Epidermal melanocyte (primary cell): ENCODE measurements around the gene MRPL52.
"Not testable (repeated sequence)": the region's sequence is repeated elsewhere in the genome, so short reads cannot be mapped to it uniquely, and the experiment has no call there.

Source experiments
- DNase-seq: peaks from one replicate; pipeline ENCODE4 v3.0.0; 2011; ENCODE audit warnings: low spot score; ENCODE audit not compliant: insufficient read length

MRPL52 gene

GRCh38 chr14:22829661-22830442 is at the start of gene MRPL52:
MRPL52 (plus strand) TSS chr14:22829887; CDS start chr14:22829913, 26 bp downstream.
- peak; percentile 88 for DNase-seq

DNA sequence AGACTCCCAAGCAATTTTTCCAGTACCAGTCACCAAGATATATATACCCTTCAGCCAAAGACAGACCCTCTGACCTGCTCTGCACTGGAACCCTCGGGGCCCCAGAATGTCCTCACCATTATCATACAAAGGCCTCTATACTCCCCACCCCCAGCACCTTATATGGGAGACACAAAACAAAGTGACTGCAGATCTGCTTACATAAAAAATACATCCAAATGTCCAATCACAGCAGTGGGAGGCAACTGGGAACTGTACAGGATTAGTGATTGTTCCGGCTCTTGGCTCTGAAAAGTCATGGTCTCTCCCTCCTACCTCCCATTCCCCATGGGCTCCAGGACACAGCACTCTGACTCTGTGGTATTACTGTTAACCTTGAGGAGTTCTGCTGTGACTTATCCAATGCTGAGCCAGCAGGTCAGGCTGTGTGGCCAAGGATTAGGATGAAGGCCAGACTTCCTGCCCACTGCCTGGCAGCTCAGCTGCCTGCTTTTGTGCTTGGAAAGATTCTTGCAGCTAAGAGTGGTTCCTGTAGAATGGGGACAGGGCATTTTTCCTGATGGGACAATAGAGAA is 49.5 kb upstream of the MRPL52 start:
- no peak for DNase-seq

DNA sequence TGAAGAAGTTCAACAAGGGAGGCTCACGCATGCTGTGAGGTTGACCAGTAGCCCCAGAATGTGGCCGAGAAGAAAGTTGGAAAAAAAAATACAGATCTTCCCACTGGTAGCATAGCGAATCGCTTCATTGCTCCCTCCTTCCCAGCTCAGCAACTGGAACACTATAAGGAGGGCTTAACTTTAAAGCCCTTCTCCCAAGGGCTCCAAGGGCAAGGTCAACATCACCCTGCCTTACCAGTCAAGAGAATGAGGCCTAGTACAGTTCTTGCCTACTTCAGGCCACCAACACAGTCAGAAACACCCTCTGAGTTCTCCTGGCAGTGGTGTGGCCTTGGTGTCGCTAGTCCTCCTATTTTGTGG is 48.8 kb upstream of the MRPL52 start:
- DNase-seq = no peak

- DNase-seq = no peak
Measured at GRCh38 chr14:22781301-22781991, 48.2 kb upstream of the MRPL52 start.

DNA sequence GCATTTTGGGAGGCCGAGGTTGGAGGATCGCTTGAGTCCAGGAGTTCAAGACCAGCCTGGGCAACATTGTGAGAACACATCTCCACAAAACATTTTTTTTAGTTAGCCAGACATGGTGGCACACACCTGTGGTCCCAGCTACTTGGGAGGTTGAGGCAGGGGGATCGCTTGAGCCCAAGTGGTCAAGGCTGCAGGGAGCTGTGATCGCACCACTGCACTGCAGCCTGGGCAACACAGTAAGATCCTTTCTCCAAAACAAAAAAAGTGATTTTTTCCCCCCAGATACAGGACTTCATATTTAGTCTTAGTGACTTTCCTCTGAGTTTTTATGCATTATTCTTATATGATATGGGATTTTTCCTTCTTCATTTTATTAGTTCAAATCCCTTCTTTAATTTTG is 43.0 kb upstream of the MRPL52 start:
- no peak for DNase-seq

DNA sequence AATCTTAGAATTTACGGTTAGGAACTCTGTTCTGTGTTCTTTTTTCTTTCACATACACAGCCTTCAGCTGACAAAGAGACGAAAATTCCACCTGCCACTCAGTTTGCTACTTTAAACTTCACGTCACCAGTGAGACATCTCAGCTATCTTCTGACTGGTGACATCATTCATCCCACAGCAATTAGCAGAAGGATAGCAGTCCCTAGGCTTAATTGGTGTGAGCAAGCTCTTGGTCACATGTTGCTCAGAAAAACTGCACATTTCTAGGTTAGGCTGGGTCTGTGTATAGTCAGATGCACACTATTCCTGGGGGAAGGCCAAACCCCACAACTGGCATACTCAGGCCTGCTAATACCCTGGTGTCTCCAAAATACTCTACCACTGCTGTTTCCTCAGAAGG is 38.4 kb upstream of the MRPL52 start:
- DNase-seq = no peak

DNA sequence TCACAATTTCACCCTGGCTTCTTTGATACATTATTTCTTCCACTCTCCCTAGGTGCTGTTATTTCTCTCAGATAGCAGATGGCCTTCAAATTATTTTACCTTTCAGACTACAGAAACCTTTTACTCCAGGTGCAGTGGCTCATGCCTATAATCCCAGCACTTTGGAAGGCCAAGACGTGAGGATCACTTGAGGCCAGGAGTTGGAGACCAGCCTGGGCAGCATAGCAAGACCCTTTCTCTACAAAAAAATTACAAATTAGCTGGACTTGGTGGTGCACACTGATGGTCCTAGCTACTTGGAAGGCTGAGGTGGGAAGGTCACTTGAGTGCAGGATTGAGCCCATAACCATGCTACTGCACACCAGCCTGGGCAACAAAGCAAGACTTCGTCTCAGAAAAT is 37.5 kb upstream of the MRPL52 start:
- no peak for DNase-seq

DNA sequence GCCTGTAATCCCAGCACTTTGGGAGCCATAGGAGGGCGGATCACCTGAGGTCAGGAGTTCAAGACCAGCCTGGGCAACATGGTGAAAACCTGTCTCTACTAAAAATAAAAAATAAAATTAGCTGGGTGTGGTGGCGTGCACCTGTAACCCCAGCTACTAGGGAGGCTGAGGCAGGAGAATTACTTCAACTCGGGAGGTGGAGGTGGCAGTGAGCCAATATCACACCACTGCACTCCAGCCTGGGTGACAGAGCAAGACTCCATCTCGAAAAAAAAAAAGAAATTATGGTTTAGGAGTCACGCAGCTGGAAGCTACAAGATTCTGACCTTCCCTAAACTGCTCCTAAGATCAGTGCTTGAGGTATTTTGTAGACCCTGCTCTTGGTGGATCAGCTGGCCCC is 36.1 kb upstream of the MRPL52 start:
- not testable (repeated sequence) for DNase-seq

DNA sequence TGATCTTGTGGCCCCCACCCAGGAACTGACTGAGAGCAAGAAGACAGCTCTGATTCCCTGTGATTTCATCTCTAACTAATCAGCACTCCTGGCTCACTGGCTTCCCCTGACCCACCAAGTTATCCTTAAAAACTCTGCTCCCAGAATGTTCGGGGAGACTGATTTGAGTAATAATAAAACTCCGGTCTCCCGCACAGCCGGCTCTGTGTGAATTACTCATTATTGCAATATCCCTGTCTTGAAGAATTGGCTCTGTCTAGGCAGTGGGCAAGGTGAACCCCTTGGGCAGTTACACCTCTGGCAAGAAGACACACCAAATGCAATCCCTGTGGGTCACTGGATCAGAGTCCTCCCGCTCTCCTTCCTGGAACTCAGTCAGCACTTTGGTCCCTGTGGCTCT is 35.7 kb upstream of the MRPL52 start:
- DNase-seq = no peak

DNA sequence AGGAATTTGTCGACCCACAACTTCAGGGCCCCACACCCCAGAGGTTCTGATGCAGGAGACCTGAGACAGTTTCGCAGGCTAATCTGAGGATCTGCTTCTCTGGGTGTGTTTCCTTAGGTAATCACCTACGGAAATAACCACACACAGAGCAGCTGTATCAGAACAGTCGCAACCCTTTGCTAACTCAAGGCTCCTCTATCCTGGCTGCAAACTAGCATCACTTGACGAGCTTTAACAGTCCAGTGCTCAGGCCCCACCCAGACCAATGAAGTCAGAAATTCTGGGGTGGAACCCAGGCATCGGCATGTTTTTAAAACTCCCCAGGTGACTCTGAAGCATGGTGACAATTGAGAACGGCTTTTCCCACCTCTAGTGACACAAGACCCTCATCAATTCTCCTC is 35.1 kb upstream of the MRPL52 start:
- DNase-seq = no peak

DNA sequence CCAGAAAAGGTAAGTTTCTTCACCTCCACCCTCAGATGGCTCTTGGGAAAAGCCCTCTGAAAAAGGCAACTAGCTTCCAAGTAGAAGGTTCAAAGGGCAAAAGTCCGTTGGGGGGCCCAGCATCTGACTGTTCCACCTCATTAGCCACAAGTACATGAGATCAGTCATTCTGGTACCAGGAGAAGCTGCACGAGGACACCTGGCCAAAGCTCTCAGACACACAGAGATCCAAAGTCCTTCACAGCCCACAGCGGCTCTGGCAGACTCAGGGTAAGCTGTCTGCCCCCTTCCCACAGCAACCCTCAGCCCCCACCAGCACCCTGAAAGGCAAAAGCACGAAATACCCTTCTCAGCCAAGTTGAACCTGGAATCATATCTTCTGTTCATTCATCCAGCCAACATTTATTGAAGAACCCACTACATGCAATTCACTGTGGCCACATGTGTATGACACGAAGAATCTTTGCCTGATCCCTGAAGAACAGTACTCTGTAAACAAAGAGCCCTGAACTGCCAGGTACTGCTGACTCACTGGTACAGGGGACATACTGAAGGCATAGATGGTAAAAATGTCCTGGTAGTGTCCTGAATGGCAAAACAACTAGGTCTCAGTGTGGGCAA is 33.5 kb upstream of the MRPL52 start:
- no peak for DNase-seq

DNA sequence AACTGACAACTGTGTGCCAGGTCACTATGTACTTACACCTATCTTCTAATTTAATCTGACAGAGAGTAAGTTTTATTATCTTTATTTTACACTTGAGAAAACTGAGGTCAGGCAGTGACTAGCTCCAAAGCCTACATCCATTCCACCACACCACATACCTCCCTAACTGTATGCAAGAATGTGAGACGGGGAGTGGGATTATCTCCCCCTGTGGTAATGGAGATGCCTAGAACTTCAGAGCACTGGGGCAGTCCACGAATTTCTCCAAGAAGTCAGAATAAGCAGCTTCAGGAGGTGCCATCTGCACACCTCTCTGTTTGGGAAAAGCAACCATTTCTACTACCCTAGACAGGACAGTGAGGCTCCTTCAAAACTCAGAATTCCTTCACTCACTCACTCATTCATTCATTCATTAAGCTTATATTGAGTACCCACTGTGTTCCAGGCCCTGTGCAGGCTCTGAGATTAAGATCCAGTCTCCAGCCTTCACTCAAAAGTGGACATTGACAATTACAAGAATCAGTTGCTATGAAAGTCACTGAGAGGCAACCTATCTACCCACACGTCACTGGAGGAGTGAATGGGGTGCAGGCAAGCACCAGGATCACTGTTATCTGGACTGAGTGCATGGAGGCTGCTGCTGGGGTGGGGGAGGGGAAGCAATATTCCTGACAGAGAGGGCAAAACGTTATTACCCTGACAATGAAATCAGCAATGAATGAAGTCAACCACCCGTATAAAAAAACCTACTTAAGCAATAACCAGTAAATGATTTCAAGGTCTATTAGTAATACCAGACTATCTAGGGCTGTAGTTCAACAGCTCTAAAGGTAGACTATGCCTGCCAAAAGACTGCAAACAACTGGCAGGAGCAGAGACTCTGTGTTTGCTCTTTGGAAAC is 32.4 kb upstream of the MRPL52 start:
- DNase-seq = no peak

- DNase-seq = no peak
Measured at GRCh38 chr14:22798528-22798927, 31.2 kb upstream of the MRPL52 start.

DNA sequence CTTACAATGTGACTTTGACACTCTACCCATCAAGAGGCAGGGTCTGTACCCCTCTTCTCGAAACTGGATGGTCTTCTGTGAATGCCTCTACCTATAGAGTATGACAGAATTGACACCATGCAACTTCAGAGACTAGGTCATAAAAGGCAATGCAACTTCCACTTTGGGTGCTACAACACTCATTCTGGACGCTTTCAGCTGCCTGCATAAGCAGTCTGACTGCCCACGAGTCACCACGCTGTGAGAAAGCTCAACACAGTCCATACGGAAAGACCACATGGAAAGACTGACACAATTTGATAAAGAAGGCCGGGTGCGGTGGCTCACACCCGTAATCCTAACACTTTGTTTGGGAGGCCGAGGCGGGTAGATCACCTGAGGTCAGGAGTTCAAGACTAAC is 29.3 kb upstream of the MRPL52 start:
- DNase-seq = no peak

GRCh38 chr14:22801716-22802115 is 28.0 kb upstream of the MRPL52 start:
- no peak for DNase-seq

- no peak for DNase-seq
Measured at GRCh38 chr14:22802860-22803686, 26.6 kb upstream of the MRPL52 start.

- DNase-seq = no peak
Measured at GRCh38 chr14:22803687-22803974, 26.1 kb upstream of the MRPL52 start.

- DNase-seq = not testable (repeated sequence)
Measured at GRCh38 chr14:22805235-22805634, 24.5 kb upstream of the MRPL52 start.

DNA sequence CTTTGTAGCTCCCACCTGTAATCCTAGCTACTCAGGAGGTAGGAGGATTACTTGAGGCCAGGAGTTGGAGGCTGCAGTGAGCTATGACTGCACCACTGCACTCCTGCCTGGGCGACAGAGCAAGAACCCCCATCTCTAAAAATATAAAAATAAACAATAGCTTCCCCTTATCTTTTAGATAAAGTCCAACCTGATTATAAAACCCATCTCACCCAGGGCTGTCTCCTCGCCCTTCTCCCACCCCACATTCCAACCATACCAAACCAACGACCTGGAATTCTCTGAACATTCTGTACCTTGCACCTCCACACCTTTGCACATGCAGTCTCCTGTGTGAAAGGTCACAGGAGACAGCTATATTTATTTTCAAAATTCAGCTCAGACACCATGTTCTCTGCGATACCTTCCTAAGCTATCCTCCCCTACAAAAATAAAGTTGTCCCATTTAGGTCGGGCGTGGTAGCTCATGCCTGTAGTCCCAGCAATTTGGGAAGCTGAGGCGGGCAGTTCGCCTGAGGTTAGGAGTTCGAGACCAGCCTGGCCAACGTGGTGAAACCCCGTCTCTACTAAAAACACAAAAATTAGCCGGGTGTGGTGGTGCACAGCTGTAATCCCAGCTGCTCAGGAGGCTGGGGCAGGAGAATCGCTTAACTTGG is 22.1 kb upstream of the MRPL52 start:
- no peak for DNase-seq
